GM21825 (cell line): ENCODE measurements around the gene MKX.

Experiments
- ATAC-seq: cut with Tn5 transposase; IDR thresholded peaks from one replicate; pipeline ENCODE4 v1.9.1; 2021; ENCODE audit warnings: mild to moderate bottlenecking, moderate library complexity; ENCODE audit not compliant: unreplicated experiment

The MKX gene

DNA sequence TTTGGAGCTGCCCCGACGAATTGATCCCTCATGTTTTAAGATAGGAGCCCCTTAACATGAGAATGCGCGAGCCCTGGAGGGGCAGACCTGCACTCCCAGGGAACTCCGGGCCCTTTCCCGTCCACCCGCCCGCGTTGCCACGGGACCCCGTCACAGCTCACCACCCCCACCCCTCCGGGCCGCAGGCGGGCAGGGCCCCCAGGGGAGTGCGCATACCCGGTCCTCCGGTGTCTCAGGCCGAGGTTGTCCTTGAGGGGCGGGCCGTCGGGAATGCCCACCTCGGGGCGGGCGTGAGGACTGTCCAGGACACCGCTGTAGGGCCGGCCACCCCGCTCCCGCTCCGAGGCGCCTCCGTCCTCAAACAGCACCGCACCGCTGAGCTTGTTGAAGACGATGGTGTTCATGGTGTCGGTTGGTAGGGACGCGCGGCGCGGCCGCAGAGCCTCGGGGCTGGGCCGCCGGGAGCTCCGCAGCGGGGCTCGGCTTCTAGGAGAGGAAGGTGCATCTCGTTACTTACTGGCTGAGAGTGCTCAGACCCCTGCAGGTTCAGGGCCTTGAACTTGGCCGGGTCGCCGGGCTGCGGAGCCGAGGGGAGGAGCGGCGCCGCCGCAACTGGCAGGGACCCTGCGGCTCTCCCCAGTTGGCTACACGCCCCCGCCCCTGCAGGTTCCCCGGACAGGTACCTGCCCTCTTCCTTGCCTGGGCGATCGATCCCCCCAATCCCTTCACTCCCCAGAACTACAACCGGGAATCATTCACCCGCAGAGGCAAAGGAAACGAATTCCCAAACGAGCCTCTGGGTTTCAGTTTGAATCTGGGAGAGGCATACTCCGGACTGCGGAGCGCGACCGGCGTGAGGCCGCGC, 2.4 kb downstream of the MKX start:
- ATAC-seq: no peak

DNA sequence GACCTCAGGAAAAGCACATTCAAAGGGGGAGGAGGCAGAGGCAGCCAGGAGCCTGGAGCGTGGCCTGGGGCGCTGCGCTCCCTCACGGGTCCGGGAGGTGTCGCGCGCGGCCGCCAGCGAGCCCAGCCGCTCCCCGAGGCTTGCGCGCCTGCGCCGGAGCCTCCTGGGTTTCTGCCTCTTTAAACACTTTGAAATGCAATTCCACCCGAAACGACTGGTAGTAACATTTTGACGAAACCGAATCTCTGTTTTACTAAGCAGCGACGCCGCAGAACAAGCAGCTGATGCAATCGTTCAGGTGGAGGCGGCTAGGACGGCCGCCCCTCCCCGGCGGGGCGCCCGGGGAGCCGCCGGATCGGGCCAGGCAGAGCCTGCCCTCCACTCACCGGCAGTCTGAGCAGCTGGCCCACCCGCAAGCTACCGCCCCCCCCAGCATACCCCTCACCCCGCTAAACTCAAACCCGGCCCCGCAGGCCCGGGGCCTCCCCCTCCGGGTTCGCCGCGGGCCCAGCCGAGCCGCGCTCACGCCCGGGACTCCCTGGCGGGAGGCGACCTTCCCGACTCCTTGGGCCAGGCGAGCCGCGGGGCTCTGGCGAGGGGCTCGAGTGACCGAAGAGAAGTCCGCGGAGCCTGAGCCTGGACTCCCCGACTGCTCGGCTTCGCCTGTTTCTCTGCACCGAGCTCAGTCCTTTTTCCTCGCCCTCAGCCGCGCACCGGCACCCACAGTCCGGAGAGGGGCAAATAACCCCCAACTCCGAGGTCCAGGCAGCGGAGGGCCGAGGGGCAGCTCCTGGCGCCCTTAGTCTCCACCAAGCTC, 3.2 kb downstream of the MKX start:
- ATAC-seq: peak; percentile 93

DNA sequence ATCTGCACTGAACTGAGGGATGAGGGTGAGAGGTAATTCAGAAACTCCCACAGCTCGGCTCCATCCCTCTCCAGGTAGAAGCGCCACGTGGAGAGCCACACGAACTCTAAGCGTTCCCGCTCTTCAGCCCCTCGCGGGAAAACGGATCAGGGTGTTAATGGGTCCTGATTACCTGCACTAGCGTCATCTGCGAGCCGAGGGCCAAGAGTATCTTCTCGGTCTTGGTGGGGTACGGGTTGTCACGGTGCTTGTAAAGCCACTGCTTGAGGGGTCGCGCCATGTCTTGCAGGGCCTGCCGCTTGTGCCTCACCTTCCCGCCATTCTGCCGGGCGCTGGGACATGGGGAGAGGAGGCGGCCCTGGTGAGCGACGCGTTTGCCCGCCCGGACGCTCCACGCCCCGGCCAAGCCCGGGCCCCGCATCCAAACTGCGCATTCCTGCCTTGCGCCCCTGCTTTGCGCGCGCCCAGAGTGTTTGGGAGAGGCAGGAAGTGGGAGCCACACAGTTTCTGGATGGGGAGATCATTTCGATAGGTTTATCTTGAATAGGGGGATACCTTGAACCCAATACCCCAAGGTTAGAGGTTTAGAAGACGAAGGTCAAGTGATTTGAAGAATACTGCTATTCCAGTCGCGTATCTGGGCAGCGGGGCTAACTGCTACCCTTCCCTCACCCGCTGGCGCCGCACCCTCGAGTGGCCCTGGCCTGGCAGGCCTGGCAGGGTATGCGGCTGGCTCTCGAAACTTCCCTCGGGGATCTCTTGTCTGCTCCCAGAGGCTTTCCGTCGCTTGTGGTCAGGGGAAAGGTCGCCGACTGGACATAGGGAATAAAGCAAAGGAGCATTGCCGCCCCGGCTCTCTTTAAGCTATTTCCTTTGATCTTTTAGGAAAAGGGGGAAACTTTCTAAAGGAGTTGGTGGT, 4.2 kb downstream of the MKX start:
- no peak for ATAC-seq

DNA sequence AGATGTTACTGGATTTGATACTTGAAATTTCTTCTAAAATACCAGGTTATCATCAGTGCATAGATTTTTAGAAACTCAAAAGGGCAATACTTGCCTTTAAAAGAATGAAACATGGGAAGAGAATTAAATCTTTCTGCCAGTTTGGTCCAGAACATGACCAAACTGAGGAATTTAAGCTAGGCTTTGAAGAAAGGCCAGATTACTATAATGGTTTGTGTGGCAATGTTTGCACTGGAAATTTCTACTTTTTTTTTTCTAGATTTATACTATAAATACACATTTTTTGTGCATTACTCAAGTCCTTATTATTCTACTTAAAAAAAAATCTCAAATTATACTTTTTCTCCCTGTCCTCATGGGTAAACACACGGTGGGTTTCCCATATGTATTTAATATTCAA, 9.2 kb downstream of the MKX start:
- ATAC-seq: no peak

DNA sequence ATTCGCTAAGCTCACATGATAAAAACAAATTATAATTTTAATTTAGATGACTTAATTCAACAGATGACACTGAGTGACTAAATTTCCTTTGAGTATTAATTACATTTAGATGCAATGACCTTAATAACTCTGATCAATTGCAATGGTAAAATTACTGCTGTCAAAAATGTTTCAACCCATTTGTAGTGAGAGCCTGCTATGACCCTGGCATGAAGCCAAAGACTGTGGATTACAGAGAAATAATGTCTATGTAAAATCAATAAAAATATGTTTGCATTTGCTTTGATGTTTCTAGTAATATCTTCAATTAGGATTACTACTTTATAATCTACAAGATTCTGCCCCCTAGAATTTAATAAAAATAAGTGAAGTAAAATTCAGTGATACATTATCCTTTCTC, 15.6 kb downstream of the MKX start:
- no peak for ATAC-seq

DNA sequence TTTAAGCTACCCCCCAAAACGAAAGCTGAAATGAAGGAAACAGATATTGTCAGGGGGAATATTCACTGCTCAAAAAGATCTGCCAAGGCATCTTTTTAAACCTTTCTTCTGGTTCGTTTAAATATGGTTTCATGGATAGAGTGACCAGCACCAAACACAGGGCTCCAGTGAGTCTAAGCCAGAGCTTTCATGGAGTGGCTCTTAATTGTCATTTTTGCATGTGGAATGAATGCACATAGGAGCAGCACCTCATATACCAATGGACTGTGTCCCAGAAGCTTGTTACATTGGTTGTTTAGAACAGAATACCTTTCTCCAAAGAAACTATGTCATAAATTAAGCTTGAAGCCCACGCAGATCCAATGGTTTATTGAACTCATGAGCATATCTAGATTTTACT, 17.3 kb downstream of the MKX start:
- no peak for ATAC-seq

DNA sequence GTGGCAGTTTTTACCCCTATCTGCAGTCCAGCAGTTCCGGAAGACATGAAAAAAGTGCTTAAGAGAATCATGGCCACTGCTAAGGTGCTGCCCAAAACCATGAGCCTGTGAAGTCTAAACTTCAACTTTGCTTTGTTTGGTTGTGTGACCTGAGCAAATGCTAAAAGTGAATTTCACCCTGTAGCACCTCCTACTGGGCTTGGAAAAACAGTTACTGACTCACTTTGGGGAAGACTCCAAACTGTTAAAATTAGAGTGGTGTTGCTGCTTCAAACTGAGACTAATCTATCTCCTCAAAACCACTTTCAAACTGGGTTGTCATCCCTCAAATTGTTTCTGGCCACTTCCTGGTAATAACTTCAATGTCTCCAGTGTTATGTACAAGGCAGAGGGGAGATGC, 21.3 kb downstream of the MKX start:
- ATAC-seq: no peak

DNA sequence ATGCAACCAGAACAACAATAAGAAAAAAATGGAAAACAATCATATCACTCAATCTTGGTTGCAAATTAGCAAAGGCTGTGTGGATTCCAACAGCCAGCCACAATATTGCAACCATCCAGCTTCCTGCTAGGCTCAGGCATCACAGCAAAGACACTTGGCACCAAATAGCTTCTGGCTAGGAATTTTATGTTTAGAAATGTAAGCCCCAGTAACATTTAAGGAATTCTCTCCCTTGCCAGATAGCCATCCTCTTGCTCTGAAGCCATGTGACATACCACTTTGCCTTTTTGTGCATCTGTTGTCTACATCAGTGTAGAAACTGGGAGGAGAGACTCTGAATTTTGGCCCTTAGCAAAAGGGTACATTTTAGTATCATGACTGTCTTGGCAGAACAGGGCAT, 22.2 kb downstream of the MKX start:
- ATAC-seq: no peak

DNA sequence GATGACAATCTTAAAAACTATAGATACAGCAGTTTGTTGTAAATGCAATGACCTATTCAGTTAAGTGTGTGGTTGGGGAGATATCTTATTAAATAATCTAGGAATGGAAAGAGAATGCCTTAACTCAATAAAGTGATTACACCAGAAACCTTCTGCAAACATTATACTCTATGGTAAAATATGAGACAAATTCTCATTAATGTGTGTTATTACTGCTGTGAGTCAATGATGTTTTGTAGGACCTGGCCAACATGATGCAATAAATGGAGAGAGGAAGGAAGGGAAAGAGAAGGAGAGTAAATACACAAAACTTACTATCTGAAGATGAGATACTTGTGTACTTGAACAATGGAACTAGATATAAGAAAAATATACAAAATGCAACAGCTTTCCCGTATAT, 25.1 kb downstream of the MKX start:
- no peak for ATAC-seq

DNA sequence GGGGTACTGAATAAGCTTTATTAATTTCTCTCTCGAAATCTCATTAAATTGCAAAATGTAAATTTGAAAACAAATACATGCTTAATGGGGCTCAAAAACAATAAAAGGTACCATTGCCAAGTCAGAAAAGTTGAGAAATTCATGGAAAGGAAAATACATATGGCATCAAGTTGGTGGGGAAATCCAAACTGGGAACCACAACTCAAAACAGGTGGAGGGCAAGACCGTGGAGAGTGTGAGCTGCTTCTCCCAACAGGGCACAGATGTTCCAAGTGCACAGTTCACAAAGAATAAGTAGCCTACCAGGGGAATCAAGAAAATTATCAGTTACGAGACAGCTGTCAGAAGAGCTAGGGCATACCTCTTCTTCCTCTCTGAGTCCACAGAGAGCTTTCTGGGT, 26.6 kb downstream of the MKX start:
- ATAC-seq: no peak

DNA sequence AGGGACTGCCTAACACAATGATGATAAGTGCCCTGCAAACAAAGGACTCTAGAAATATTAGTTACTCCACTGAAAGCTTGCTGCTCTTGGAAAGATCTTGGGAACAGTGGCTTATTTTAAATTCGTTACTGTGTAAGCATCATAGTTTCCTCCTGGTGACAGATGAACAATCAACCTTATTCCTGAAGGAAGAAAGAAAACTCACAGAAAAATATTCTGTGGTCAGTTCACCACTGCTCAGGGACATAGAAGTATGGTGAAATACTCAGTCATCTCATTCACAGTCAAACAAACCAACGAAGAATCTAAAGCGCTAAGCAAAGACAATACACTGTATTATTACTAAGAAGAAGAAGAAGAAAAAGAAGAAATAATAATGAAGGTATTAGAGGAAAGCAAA, 27.8 kb downstream of the MKX start:
- ATAC-seq: no peak

DNA sequence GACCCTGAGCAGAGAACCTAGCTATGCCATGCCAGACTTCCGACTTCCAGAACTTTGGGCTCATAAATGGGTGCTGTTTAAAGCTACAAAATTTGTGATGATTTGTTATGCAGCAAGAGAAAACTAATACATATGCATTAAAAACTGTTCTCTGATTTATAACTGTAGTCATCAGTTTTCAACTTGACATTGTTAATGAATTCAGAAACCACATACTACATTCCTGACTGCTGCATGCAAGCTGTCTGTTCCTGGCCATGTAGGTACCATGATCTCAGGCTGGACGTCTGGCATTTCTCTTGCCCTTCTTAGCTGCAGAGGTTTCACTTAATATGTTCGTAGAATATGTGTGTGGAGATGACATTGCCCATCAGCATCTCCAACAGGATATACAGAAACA, 28.4 kb downstream of the MKX start:
- ATAC-seq: no peak

DNA sequence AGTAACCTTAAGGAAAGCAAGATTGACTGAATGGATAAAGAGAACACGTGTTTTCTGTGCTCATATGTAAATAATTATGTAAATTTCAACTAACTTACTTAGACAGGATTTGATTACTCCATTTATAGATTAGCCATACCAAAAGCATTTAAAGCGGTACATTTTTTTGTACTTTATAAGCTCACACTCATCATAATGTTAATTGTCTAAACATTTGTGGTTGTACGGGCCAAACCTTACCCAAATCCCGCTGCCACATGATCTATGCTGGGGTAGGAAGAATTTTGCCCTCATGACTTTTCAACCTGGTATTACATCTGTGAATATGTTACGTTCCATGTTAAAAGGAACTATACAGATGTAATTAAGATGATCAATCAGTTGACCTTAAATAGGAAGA, 29.1 kb downstream of the MKX start:
- ATAC-seq: no peak

DNA sequence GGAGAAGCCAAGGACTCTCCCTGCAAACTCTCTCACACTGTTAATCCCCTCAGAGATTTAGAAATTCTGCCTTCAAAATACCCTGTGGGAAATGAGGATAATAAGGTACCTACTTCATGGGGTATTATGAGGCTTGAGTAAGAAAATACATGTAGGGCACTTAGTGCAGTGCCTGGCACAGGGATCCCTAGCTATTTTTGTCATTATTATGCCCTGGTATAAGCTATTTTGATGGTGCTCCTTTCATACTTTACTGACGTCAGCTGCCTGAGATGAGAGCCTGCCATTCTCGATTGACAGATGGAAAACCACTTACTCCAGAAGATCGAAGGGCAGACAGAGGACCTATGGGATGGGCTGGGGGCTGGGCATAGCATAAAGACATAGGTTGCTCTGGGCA, 30.1 kb downstream of the MKX start:
- no peak for ATAC-seq

DNA sequence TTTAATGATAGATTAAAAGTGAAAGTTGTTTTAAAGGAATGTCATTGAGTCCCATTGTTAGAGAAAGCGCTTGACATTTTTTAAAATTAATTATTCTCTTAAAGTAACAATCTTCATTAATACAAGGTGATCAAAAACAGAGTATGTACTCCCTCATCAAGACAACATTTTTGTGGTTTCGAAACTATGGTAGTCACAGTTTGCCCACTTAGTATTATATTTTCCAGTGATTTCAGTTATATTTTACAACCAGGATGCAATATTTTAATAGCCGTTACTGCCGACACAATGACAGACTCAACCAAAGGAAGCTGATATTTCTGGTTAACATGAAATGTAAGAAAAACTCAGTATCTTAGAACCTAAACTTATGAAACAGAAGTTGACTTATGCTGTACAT, 31.3 kb downstream of the MKX start:
- ATAC-seq: no peak

DNA sequence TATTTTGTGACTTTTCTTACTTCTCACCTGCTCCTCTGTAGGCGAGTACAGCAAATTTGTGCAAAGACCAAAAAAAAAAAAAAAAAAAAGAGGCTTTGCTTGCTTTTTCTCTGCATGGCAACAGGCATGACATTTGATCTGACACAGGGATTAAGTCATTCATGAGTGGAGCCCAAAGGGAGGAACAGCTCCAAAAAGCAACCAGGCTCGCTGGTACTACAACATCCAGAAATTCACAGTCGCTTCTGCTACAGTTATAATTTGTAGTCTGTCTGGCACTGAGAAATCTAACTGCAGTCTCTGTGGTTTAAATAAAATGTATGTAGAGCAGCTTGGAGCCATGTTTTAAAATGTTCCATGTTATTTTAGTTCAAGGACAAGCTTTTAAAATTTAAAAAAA, 31.7 kb downstream of the MKX start:
- ATAC-seq: no peak

DNA sequence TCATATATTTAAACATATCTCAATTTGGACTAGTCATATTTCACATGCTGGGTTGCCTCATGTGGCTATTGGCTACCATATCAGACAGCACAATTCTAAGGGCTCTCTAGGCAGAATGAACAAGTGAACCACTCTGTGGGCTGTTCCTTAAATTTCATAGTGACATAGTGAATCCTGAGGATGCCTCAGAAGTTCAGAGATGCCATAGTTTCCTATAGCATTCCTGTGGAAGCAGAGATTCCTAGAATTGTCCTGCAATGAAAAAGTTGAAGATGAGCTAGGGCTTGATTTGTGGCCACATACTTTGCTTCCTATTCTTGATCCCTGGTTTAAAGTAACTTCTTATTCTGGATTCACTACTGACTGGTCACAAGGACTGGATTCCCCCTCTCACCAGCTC, 35.6 kb downstream of the MKX start:
- ATAC-seq: no peak

DNA sequence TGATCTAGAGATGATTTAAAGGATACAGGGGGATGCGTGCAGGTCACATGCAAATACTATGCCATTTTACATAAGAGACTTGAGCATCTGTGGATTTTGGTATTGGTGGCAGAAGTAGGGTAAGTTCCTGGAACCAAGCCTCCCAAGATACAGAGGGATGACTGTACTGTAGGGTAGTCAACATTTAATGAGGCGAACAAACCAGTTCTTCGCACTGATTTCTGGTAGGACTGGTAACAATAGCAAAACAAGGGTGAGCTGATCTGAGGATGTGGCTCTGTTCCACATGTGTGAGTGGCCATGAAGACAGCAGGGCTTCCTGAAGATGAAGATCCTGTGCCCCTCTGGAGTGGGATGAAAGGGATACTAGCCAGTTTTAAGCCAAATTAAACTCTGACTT, 36.3 kb downstream of the MKX start:
- ATAC-seq: no peak

DNA sequence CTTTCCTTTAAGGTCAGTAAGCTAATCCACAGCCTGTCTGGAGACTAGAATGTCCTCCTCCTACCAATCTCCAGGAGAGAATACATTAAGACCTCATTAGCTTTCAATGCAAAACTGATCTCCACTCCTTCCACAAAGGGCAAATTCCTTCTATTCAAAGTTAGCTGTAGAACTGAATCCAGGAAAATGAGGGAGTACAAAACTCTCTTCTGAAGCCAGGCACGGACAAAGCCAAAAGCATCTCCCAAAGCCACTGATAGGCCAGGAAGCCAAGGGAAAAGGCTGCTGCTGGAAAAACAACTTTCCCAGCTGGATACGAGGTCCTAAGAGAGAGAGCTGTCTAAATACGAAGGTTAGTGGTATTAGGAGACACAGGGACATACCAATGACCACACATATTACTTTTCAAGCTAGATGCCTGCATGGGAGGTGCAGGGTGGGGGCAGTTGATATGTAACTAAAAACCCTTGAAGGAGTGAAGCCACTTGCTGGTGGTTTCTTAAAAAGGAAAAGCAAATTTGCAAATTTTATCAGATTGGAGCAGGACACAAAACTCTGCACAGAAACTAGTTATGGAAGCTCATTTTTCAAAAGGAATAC, 43.6 kb downstream of the MKX start:
- ATAC-seq: no peak

DNA sequence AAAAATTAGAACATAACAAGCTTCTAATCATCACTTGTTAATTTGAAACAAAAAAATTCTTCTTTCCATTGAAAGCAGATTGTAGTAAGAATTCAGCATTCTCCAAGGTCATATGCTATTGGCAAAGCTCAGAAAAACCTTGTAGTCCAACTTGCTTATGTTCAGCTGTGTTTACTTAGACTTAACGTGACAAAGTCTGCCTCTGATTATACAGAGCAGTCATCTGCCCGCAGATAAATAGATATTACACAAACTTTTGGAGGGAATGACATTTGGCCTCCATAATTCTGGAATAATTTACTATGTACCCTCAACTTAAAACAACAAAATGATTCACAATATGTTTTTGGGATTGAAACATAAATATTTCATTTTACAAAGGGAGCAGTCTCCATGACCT, 45.8 kb downstream of the MKX start:
- no peak for ATAC-seq

DNA sequence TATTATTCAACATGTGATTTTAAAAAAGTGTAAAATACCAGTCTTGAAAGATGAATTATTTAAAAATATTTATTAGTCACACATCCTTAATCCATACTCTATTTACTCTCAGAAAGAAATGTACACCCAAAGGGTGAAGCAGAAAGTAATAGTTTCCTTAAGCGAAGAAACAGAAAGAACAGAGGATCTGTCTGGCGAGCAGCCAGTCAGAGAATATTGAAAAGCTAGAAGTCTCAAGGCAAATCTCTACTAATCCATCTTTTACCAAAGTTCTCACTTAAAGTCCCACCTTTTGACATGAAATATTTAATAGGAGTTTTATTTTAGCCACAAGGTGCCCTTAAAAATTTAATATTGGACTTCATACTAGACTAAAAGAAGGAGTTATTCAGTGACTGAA, 46.7 kb downstream of the MKX start:
- ATAC-seq: no peak
